GM12872 (cell line): ENCODE measurements around the gene ABHD4.

ENCODE experiments used
- TF ChIP-seq, protein P1 (sequence below): IDR thresholded peaks from 3 replicates; pipeline ENCODE4 v1.5.1; 2011; ENCODE audit warnings: low read depth, mild to moderate bottlenecking, low read length, moderate library complexity; ENCODE audit not compliant: insufficient read depth

ABHD4 gene

DNA sequence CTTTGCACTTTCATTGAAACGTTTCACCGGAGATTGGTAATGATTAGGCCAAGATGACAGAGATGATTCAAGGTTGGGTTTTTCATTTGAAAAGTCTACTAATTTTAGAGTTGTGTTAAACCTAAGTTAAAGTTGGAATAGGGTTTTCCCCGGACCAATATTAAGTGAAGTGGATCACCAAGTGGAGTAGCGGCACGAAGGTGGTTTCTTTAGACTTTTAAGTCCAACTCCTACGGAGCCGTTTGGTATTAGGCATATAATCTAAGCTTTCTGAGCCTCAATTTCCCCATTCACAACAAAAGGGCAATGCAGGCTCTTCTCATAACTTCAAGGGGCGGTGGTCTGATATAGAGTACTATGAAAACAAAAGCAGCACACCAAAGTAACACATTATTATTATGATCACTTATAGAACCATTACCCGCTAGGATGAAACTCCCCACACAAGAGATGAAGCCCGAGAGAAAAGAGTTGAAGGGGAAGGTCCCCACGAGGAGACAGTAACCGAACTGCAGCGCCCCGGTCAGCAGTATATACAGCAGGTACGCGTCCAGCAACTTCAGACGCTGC, 9.5 kb upstream of the ABHD4 start:
- TF ChIP-seq, protein P1, sequence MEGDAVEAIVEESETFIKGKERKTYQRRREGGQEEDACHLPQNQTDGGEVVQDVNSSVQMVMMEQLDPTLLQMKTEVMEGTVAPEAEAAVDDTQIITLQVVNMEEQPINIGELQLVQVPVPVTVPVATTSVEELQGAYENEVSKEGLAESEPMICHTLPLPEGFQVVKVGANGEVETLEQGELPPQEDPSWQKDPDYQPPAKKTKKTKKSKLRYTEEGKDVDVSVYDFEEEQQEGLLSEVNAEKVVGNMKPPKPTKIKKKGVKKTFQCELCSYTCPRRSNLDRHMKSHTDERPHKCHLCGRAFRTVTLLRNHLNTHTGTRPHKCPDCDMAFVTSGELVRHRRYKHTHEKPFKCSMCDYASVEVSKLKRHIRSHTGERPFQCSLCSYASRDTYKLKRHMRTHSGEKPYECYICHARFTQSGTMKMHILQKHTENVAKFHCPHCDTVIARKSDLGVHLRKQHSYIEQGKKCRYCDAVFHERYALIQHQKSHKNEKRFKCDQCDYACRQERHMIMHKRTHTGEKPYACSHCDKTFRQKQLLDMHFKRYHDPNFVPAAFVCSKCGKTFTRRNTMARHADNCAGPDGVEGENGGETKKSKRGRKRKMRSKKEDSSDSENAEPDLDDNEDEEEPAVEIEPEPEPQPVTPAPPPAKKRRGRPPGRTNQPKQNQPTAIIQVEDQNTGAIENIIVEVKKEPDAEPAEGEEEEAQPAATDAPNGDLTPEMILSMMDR = no peak

DNA sequence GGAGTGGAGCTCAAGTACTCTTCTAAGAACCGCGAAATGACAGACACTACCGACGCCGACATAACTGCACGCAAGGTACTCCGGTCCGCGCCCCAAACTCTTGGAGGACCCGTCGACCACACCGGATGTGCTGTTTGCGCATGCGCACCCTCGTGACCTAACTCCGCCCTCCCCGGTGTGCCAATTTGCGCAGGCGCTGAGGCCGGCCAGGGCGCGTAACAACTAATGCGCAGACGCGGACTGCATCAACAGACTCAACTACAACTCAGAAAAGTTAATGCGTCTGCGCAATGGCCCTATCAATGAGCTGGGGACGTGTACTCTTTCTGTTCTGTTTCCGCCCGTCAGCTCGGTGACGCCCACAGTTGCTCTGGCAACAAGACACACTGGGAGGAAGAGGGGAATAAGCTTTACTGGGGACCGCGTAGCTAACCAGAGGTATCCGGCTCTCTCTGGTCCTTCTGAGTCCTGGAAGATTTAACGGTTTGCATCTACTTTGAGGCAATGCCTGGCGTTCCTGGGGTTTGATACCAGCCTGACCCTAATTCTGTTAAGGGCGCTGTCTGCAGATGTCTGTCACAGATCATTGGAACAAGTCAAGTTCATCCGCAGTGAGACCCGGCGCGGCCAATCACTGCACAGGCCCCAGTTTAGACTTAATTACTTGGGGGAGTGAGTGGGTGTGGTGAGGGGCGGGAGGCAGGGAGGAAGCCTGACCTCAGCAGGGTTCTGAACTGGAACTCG, 8.8 kb upstream of the ABHD4 start, which contains the start of gene DAD1:
TSS of gene DAD1 (minus strand) at position 129 of the 744 bp plus-strand sequence. CDS start at position 62, 67 bp downstream.
- TF ChIP-seq, protein P1 = no peak

DNA sequence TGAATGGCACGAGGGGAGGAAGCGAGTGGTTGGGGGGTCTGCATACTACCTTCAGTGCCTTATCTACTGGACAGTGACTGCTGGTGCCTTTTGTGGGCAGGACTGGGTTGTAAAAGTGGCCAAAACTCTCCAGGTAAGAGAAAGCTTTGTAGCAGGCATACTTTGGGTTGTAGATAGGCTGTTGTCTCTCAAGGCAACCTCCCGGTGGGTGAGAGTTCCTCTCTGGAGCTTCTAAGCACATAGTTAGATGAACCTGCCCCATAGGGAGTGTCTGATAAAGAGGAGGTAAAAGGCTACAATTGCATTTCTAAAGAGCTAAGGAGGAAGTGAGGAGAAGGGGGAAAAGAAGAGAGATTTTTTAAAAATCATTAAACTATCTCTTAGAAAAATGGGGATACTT, 4.9 kb upstream of the ABHD4 start:
- TF ChIP-seq, protein P1 = no peak

DNA sequence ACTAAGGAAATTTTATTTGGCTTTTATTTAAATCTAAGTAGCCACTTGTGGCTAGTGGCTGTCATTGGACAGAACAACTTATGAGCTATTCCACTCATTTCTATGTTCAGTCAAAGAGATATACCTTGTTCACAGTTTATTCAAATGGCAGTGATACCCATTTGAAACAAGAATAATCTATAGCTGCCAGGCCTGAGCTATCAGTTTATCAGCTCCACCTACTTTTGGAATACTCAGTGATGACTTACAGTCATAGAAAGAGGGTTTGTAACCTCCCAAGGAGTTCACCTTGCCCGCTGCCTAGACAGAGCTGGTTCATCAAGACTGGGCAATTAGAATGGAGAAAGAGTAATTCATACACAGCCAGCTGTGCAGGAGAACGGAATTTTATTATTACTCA, 4.5 kb upstream of the ABHD4 start:
- TF ChIP-seq, protein P1 = no peak

DNA sequence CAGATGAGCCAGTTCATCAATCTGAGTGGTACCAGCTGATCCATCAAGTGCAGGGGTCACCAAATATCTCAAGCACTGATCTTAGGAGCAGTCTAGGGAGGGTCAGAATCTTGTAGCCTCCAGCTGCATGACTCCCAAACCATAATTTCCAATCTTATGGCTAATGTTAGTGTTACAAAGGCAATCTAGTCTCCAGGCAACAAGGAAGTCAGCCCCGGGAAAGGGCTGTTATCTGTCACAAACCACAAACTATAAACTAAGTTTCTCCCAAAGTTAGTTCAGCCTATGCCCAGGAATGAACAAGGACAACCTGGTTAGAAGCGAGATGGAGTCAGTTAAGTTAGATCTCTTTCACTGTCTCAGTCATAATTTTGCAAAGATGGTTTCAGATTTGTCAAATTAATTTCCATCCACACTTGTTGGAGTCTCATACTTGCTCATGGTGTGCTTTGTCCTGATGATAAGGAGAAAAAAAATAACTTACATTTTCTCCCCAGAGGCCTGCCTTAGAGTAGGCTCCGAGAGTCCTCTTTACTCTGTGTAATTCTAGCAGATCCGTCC, 3.9 kb upstream of the ABHD4 start:
- TF ChIP-seq, protein P1 = no peak

DNA sequence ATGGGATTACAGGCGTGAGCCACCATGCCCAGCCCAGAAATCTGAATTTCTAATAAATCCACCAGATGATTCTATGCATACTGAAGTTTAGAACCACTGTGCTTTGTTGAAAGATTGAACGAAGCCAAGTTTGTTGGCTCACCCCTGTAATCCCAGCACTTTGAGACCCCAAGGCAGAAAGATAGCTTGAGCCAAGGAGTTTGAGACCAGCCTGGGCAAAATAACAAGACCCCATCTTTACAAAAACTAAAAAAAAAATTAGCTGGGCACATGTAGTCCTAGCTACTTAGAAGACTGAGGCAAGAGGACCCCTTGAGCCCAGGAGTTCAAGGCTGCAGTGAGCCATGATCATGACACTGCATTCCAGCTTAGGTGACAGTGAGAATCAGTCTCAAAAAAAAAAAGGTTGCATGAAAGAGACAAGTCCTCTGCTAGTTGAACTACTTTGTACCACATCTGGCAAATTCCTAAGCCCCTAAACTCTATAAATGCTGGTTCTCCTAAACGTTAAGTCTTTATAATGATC, 1.7 kb upstream of the ABHD4 start:
- TF ChIP-seq, protein P1 = no peak

DNA sequence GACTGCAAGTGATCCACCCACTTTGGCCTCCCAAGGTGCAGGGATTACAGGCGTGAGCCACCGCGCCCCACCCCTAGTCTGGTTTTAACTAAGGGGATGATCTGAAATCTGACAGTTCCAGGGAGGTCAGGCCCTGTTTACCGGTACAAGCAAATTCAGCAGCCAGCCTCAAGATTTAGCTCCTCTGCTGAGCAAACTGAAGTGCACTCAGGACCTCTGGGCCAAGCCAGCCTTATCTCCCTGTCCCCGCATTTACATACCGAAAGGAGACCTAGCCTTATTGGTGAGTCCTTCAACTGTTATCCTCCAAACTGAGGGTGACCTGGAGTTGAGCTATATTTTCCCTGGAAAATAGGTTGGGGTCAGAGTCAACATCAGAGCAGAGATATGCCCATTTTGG, 835 bp upstream of the ABHD4 start:
- TF ChIP-seq, protein P1 = no peak
